Measurements from ENCODE around the gene SAP30L.

Gene SAP30L

DNA sequence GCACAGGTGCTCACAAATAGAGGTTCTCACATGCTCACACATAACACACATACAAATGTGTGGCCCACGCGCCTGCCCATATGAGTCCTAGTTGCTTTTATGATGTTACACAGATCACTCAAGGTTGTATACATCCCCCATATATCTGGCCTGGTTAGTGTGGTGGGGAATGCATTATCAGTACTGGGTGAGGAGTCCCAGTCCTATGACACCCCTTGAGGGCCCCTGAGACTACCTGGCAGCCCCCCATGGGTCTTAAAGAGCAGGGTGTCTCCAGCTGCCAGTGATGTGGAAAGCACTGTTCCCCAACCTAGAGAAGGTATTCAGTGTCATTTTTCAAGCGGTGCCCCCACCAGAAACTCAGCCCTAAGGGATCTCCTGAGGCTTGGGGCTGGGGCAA lies 35.0 kb downstream of the SAP30L start:
- DNase-seq (ENCODE audit: extremely low read depth, low read depth), result no peak
- no peak for TF ChIP-seq CTCF (IDR thresholded peaks at IDR 0.05; ENCODE audit: low read depth, low read length)

GRCh38 chr5:154481584-154482381 lies 36.0 kb downstream of the SAP30L start:
- no peak for TF ChIP-seq CTCF (IDR thresholded peaks at IDR 0.05; ENCODE audit: low read depth, low read length)
- DNase-seq (ENCODE audit: extremely low read depth, low read depth), result no peak

DNA sequence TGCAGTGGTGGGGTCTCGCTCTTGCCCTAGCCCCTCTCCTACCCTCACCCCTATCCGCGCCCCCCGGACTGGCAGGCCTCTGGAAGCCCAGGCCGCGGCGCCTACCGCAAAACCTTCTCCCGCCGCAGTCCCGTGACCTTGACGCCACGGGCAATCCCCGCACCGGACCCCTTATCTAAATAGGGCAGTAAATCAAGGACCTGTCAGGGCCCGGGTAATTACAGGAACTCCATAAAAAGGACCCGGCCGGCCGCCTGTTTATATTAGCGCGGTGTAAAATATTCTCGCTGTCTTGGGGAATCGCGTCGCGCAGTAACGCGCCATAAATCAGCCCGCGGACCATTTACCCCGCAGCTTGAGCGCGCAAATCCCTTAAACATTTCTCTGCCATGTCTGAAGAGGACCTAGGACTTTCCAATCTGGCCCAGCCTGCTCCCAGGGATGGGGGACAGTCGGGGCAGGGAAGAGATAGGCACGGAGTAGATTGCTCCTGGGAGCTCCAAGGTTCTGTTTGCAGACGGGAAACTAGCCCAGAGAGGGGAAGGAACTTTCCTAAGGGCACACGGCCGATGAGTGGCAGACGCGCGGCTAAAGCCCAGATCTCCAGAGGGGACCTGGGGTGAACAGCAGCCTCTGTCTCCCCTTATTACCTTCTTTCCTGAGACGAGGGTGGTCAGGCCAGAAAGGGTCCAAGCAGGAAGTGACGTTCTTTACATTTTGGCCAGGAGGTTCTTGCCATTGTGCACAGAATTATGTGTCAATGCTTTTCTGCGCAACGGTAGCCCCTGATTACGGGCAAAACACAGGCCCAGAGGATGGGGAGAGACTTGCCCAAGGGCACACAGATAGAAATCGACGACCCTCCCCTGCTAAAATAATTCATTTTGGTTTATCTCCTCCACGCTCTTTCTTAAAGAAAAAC lies 37.0 kb downstream of the SAP30L start:
- no peak for DNase-seq (ENCODE audit: extremely low read depth, low read depth)
- no peak for TF ChIP-seq CTCF (IDR thresholded peaks at IDR 0.05; ENCODE audit: low read depth, low read length)

GRCh38 chr5:154483654-154484392 lies 38.0 kb downstream of the SAP30L start:
- DNase-seq (ENCODE audit: extremely low read depth, low read depth), result no peak

DNA sequence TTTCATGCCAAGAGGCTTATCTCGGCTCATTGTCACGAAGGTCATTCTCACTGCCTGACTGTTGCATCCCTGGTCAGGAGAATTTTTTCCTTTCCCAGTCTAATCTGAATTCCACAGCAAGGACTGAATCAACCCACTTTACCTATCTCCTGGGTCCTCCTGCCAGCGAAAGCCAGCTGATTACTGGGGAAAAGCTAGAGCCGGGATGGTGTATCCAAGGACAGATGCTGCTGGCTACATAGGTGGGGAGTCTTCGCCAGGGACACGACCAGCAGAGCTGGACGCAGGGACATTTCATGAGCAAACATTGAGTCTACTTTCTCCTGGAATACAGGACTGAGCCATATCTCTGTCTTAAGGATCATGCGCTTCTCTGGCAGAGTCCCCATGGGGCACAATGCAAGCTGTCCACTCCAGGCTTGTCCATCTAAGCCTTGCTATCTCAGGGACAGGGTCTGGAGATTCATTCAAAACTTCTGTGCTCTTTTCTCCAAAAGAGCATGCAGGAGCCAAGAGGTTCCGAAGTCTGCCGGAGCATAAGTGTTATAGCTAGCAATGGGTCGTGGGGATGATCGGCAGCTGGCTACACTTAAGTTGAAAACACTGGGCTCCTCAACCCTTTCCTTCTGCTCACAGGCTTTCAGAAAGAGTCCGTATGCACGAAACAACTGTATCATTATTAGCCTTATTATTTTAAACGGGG lies 38.7 kb downstream of the SAP30L start:
- no peak for TF ChIP-seq CTCF (IDR thresholded peaks at IDR 0.05; ENCODE audit: low read depth, low read length)
- DNase-seq (ENCODE audit: extremely low read depth, low read depth), result no peak

More at GRCh38 chr5:154483654-154484392, 38.0 kb downstream of the SAP30L start:
- TF ChIP-seq CTCF (IDR thresholded peaks at IDR 0.05; ENCODE audit: low read depth, low read length), result no peak

DNA sequence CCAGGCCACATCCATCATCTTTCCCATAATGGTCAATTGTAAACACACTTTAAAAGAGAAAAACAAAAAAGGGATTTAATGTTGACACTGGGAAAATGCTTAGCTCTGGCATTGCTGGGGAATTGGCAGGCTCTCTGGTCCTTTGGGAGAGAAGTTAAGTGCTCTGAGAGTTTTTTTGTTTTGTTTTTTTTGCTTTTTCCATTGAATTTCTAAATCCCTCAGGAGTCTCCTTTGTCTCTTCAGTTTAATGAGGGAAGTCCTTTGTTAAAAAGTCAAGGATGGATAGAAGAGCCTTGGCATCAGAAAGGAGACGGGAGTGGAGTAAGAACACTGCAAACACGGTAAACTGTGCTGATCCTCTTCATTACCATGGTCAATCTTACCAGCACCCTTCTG lies 39.3 kb downstream of the SAP30L start:
- no peak for DNase-seq (ENCODE audit: extremely low read depth, low read depth)
- no peak for TF ChIP-seq CTCF (IDR thresholded peaks at IDR 0.05; ENCODE audit: low read depth, low read length)
